Activated naive CD8-positive, alpha-beta T cell treated with anti-CD3 and anti-CD28 coated beads, Interleukin-2, amount 50 U/mL, for 16 hours (primary cell): Measurements from ENCODE around the gene CDK8.
"Not testable (repeated sequence)": the region's sequence is repeated elsewhere in the genome, so short reads cannot be mapped to it uniquely, and the experiment has no call there.

ENCODE experiments used
- DNase-seq: peaks from one replicate; pipeline ENCODE4 v3.0.0-alpha.2; 2020; ENCODE audit warnings: low read depth, low spot score

Gene CDK8

DNA sequence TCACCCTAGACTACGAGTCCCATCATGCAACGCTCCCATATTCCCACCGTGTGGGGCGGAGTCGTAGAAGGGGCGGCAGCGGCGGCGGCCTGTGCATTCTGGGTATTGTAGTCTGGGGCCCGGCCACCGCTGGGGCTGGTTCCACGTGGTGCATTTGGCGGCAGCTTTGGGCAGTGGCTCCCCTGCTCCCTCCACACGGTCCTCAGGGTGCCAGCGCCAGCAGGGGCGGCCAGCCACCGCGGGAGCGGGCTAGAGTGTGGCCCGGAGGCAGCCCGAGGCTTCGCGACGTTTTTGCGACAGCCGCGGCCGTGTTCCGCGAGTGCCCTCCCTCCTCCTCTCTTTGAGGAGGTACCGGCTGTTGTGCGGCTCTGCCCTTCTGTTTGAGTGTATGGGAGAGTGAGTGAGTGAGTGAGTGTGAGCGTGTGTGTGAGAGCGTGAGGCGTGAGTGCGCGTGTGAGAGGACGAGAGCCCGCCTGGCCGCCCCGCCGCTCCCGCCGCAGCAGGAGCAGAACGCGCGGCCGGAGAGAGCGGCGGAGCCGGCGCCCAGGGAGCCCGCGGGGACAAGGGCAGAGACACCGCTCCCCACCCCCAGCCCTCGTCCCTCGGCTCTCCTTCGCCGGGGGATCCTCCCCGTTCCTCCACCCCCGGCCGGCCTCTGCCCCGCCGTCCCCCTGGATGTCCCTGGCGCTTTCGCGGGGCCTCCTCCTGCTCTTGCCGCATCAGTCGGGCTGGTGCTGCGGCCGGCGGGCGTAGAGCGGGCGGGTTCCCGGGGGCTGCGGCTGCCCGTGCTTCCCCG is at the start of gene CDK8:
TSS of gene CDK8 (plus strand) at position 343 of the 796 bp plus-strand sequence. CDS start 513 bp downstream, outside the sequence.
- DNase-seq = peak; percentile 67

DNA sequence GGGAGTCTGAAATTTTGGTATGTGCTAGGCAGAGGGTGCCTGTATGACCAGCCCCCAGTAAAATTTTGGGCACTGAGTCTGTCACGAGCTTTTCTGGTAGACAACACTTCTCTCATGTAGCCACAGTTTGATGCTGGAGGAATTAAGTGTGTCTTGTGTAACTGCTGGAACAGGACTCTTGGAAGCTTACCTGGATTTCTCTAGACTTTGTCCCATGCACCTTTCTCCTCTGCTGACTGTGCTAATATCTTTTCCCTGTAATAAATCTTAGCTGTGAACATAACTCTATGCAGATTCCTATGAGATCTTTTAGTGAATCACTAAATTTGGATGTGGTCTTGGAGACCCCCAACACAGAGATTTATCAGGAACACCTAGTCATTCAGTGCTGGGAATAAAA is 45.6 kb upstream of the CDK8 start:
- no peak for DNase-seq

DNA sequence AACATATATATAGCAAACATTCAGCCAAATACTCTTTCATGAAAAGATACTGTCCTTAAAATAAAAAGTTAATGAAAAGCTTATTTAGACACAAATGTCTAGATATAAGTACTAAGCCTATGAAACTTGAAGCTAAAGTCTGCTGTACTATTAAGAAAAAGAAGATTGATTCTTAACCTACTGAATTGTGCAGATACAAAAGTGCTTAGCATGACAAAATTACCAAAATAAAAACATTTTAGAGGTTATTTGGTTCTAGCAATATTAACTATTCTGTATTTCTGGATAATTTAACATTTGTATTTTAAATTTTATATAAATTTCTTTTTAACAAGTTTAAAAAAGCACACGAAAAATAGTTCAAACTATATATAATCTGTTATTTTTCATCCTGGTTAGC is 40.6 kb upstream of the CDK8 start:
- no peak for DNase-seq

DNA sequence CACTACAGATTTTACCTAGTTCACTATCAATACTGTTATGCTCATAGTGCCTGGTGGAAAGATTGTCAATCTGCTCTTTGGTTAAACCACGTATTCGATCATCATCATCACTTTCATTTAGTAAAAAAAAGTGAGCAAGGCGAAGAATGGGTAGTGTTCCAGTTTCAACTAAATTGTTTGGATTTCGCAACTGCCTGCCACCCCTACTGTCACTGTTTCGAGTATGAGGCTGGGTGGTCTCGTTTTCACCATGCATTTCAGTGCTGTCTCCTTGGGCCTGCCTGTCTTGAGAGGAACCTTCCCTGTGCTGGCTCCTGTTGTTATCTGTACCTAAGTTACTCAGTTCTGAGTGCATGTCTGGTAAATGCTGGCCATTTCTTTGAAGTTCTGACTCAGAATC is 39.9 kb upstream of the CDK8 start:
- DNase-seq = no peak

DNA sequence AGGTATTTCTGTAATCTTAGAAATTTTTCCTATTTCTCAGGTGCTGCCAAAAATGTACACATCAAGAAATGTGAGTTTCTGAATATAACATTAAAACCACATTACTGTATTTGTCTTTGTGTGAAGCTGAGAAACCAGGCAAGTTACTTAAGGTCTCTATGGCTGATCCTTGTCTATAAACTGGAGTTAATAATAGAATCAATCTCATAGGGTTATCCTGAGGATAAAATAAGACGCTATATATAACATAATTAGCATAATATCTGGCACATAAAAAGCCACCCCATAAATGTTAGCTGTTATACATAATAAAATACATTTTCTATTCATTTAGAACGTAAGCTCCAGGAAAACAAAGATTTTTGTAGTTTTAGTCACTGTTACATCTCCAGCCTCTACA is 37.9 kb upstream of the CDK8 start:
- DNase-seq = no peak

DNA sequence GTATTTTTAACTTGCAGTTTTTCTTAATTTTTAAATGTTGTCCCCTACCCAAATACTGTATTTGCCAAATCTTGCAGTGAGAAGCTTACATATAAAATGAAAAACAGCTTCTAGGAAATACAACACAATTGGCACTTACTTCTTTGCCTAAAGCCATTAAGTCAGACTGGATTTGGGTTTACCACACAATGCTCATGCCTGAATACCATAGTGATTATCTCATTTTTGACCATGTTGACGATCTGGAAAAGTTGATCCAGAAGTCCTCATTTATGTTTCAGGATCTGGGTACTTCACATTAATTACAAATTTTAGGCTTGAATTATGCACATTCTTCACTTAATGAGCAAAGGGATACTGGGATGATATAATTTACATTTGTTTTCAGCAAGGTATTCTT is 34.2 kb upstream of the CDK8 start:
- no peak for DNase-seq

DNA sequence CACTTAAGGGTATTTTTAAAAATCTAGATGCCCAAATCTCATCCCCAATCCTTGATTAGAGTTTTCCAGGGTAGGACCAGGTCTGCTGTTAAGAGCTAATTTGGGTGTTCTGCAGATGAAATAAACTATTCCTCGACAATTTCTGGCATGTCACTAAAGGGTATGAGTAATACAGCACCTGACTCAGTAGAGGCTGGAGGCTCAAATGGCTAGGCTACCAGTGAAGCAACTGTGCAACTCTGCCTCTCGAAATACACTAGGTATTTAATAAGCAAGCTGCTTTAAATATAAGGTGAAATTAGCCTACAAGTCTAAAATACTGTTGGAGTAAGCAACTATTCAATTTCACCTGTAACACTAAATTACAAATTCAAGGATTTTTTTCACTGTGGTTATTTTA is 33.4 kb upstream of the CDK8 start:
- no peak for DNase-seq

DNA sequence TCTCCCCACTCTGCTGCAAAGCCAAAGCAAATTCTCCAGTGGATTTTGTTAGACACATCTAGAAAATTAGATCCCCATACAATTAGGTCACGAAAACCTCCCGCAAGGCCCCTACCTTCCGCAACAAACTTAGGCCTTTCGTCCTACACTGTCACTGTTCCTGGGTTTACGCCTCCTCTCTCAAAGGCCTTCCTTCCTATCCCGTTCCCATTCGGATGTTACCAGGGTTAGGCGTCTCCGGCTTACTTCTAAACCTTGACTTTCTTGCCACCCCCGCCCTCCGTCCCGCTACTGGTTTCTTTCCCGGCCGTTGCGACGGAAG is 32.6 kb upstream of the CDK8 start:
- no peak for DNase-seq

DNA sequence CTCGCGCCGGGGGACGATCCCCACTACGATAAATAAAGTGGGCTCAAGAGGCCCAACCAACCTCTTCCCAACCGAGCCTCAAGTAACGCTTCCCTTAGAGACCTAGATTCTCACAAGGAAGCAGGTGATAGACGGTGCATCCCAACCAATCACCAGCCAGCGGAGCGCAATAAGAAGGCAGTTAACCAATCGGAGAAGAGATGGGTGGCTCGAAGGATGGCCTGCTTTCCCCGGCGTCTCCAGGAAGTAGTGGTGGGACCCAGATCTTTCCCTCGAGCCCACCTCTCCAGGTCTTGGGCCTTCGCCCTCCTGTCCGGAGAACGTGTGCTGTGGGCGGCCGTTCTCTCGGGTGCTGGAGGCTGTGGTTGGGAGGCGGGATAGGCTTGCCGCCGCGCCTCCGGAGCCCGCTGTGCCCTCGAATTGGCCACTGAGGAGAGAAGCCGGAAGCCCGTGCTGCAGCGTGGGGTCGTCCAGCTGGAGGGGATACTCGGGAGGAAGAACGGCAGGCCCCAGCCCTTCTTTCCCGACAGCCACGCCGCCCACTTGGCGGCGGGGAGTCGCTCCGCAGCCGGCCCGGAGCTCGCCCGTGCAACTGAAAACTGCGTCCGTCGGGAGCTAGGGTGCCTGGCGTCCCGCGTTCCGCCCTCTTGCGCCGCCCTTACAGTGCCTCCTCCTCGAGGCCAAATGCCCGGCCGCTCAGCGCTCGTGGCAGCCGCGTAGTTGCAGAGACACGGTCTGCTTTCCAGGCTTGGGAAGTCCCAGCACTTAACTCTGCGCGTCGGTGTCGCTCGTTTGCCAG is 32.0 kb upstream of the CDK8 start, which contains the start of gene RNF6:
TSS of gene RNF6 (minus strand) at position 594 of the 799 bp plus-strand sequence. CDS start 2,665 bp downstream, outside the sequence.
- DNase-seq = peak; percentile 58

DNA sequence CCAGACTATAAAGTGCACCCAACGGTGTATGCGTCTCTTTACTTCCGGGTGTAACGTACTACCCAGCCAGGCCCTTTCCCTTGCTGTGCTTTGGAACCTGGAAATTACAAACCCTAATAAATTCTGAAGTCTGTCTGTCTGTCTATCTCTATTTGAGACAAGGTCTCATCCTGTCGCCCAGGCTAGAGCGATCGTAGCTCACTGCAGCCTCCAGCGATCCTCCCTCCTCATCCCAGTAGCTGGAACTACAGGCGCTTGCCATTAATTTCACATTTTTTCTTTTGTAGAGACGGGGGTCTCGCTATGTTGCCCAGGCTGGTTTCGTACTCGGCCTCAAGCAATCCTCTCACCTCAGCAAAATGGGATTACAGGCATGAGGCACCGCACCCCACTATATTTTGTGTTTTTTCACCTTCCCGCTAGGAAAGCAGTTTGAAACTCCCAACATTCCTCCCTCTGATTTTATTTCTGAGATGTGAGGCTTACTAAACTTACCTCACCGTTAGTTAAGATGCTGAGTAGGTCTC is 31.3 kb upstream of the CDK8 start:
- no peak for DNase-seq

DNA sequence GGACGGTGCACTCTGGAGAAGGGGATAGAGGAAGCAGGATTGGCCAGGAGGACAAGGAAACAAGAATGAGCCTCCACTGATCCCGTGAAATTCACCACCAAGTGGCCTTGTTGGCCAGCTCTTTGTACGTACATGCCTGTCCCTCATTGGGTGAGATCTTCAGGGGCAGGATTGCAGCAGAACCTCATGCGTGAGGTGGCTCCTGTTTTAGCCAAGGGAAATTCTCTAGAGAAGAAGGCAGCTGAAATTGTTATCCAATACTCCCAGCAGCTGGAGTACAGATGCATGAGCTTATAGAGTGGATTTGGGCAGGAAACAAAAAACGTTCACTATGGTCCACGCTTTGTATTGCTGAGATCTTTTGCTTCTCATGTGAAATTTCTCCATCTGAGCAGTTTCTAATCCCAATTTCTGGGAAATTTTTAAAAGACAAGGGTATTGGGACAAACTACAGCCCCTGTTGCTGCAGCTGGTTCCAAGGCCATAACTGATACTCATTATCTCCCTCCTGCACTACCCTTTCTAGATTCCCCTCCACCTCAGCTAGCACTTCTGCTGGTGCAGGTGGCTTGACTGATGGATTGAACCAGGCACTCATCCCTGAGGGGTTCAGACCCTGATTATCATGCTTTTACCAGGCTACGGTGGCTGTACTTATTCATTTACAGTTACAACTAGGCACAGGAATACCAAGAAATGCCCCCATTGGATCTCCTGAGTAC is 27.9 kb upstream of the CDK8 start:
- no peak for DNase-seq

DNA sequence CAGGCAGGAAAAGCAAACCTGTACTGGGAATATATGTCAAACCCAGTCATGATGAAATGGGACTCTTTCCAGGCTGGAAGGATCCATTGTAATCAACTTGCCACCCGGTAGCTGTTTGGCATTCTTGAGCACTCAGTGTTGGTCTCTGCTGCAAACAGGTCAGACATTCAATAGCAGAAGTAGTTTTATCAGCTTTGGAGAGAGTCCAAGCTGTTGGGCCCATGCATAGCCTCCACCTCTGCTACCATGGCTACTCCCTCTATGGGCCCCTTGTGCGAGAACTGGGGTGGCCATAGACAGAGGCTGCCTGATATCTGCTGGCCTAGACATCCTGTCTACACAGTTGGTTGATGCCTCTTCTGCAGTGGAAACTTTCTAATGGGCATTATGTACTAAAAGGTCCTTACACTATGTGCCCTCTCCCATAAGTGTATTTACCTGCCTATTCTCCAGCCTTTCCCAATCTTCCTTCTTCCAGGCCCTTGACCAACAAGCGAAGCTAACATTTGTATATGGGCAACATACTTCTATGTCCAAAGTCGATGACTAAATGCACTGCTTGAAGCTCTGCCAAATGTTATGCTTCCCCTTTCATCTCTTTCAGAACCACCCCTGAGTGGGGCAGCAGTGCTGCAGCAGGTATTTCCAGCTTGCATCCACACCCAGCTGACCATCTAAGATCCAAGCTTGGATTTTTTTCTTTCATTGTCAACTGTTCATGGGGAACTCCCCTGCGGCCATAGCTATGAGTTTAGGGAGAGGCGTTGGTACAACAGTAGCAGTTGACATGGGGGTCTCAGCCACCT is 26.6 kb upstream of the CDK8 start:
- DNase-seq = no peak

DNA sequence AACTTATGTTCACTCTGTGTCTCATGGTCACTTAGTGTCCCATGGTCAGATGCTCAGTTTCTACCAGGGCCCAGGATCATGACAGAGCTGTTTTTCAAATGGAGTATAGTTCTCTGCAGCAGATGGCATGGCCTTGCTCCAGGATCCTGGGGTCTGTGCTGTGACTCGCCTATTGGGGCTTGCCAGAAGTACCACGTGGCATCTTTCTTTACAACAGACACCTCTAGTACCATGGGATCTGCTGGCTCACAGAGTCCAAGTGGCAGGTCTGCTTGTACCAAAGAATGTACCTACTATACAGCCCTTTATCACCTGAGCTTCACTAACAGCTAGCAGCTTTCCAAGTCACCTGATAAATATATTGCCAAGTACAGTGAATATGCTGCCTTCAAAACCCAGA is 25.8 kb upstream of the CDK8 start:
- DNase-seq = no peak

DNA sequence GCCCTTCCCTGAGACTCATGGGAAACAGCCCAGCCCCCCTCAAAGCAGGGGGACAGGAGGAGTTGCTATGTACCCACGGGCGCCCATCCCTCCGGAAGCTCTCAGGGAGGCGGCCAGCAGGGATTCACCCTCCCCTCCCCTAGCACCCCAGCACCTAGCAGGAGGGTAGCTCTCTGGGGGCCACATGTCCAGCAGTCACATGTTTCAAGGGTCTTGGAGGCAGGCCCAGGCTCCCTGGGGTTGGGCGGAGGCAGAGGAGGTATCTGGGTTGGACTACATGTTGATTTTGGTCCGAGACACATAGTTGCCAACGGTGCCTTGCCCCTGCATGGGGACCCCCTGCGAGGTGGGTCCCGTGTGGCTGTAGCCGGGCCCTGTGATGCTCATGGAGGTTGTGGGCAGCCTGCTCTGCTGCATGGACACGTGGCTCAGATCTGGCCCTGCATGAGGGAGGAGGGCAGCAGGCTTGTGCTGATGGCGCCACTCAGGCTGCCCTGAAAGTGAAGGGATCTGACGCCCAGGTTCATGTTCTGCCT is 24.8 kb upstream of the CDK8 start:
- no peak for DNase-seq

DNA sequence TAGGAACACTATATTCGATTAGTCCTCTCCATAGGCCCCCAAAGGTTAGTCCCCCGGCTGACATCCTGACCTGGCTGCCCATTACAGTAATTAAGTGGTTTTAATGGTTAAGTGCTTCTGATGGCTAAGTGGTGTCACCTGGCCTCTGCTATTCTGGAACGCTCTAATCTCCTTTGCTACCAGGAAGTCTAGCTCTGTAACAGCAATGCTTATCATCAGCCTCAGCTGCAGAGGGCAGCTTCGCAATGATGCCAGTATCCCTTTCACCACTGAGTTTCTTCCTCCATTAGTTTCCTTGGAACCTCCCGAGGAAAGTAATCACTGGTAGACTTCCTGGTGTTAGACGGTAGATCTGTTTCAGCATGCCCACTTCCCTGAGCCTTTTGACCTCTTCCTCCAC is 23.2 kb upstream of the CDK8 start:
- no peak for DNase-seq

DNA sequence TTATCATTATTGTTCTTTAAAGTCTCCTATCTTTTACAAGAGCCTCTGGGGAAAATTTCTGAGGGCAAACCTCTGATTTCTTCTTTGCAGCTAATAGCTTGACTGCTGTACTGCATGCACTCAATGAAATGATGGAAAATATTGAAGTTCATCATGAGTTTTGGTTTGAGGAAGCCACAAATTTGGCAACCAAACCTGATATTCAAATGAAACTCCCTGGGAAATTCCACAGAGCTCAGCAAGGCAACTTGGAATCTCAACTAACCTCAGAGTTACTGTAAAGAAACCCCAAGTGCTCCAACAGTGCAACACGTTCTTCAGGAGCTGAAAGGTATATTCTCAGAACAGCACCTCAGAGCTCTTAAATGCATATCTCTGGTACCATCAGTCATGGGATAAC is 17.6 kb upstream of the CDK8 start:
- no peak for DNase-seq

DNA sequence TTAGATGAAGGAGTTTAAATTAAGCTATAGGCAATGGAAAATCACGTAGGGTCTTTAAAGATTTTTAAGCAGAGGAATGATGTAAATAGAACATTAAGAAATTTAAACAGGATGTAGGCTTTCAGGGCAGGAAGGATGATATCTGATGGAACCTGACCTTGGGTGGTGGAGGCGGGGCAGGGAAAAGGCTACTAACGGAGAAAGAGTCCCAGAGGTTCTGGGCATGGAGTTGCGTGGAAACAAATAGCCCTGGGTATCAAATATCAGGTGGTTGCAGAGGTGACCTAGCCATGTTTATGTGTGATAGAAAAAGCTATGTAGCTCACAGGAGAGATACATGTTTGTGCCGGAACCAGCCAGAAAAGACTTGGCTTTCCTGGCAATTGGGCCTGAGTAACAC is 7.8 kb upstream of the CDK8 start:
- no peak for DNase-seq

DNA sequence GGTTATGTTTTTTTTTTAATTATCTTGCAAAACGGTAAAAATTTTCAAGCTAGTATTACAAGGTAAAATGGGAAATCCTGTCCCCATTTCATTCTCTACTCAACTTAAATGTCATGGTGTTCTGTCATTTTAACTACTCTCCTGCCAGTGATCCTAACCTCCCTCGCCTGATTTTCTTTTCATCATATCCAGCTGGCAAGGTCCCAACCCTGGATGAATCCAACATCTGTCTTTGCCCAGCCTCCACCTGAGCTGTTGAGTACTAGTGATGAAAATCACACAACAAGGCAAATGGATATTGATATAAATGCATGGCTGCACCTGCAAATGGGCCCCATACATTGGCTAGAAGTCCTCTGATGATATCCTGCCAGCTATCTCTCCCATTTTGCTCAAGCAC is 6.9 kb upstream of the CDK8 start:
- DNase-seq = no peak

DNA sequence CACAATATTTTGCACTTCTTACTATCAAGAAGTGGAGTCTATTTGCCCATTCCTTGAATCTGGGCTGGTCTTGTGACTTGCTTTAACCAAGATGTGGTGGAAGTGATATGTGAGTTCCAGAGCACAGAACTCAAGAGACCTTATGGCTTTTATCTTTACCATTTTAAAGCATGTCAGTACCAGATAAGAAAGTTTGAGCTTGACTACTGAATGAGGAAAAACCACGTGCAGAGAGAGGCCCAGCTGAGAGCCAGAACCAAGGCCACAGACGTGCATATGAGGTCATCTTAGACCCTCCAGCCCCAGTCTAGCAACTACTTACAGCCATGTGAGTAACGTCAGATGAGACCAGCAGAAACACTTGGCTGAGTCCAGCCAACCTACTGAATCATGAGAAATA is 6.3 kb upstream of the CDK8 start:
- DNase-seq = no peak

DNA sequence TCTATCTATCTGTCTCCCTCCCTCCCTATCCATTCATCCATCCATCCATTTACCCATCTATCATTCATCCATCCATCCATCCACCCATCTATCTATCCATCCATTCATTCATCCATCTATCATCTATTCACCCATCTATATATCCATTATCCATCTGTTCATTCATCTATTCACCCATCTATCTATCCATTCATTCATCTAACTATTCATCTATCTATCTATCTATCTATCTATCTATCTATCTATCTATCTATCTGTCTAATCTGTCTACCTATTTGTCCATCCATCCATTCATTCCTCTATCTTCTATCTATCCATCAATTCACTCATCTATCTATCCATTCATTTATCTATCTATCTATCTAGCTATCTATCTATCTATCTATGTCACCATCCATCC is 4.4 kb upstream of the CDK8 start:
- no peak for DNase-seq

DNA sequence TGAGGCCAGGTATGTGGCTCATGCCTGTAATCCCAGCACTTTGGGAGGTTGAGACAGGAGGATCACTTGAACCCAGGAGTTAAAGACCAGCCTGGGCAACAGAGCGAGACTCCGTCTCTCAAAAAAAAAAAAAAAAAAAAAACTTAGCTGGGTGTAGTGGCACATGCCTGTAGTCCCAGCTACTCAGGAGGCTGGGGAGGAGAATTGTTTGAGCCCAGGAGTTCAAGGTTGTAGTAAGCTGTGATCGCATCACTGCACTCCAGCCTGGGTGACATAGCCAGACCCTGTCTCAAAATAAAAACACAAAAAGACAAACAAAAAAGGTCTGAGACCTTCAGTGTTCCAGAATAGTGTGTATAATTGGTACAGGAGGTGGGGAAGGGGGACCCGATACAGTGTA is 1.9 kb upstream of the CDK8 start:
- DNase-seq = not testable (repeated sequence)
